ENCODE measurements around the gene USP40. TPM values are rescaled to one million over a fixed set of nuclear protein-coding genes. Genes with fewer than 3 reads are reported as not detected.

The USP40 gene
- total and polyA plus RNA-seq, 2 donors (not counting 1 experiment from before 2014, with no cell fraction given): 19.8 to 37.0 TPM

GRCh38 chr2:233497692-233498091 is 68.9 kb downstream of the USP40 start:
- H3K9me3 Mint-ChIP-seq (ENCODE audit: insufficient read depth): peaks cover 7% of the 10 kb centered on the region
- Histone ChIP-seq H3K4me3 (ENCODE audit: control extremely low read depth in 1 of 5, extremely low read depth in 1 of 5, insufficient read depth in 1 of 5, low read depth in 2 of 5, low read length in 4 of 5) (no peak overlapping the region), H3K27ac (ENCODE audit: low read length in 2 of 2) (no peak overlapping the region), H3K9me3 (ENCODE audit: control extremely low read depth in 1 of 3, control insufficient read depth in 2 of 3, insufficient read depth in 1 of 3, low read length in 2 of 3) (peaks cover 0 to 8% (median 5%) of the 10 kb centered on the region in 3 donors), H3K36me3 (replicated peaks in 1 of 2; ENCODE audit: control extremely low read depth in 1 of 2, control insufficient read depth in 1 of 2, extremely low read depth in 1 of 2, insufficient read depth in 2 of 2, low read length in 1 of 2) (peaks cover 3 to 8% of the 10 kb centered on the region in 2 experiments), H3K4me2 (replicated peaks; ENCODE audit: low read depth, low read length, poor library complexity, severe bottlenecking) (peak overlapping the region; percentile 36), H3K9ac (ENCODE audit: low read length) (no peak overlapping the region), H3K27me3 (replicated peaks in 1 of 4; ENCODE audit: control extremely low read depth in 1 of 4, control insufficient read depth in 3 of 4, insufficient read depth in 4 of 4, low read length in 3 of 4) (no peaks in the 10 kb centered on the region), H3K4me1 (ENCODE audit: control insufficient read depth in 2 of 2, insufficient read depth in 2 of 2, low read length in 2 of 2) (peaks cover 7 to 11% of the 10 kb centered on the region in 2 donors), H2AFZ (ENCODE audit: insufficient read depth, low read depth, low read length, poor library complexity, severe bottlenecking) (peak overlapping the region; percentile 40), H3K79me2 (ENCODE audit: control insufficient read depth, insufficient read depth, low read length) (no peaks in the 10 kb centered on the region), H4K20me1 (ENCODE audit: control insufficient read depth, insufficient read depth, low read length, poor library complexity, severe bottlenecking) (no peaks in the 10 kb centered on the region)
- CTCF ChIA-PET: interaction anchor here (0.9 to 2.3 kb wide), 7 partner anchors 8 to 214 kb away, joined by 3 to 11 read pairs (median 4); no protein-coding TSS in a partner anchor
- no CpG with 5 or more reads among the region's 2 CpGs for whole genome bisulfite sequencing (ENCODE audit: insufficient coverage)
- ATAC-seq (ENCODE audit: low read depth): no peak
- POLR2A ChIA-PET: no interaction called here
- H3K27ac Mint-ChIP-seq: peak overlapping the region; percentile 33
- H3K27me3 Mint-ChIP-seq: no peaks in the 10 kb centered on the region
- H3K4me3 Mint-ChIP-seq: no peak overlapping the region
- no peak for DNase-seq
- TF ChIP-seq EZH2 (IDR thresholded peaks at IDR 0.05; ENCODE audit: borderline replicate concordance, insufficient read depth, low read depth, low read length, poor library complexity, severe bottlenecking): no peak
- no peak for TF ChIP-seq CTCF (IDR thresholded peaks at IDR 0.05)
- H3K4me1 Mint-ChIP-seq: peaks cover 18% of the 10 kb centered on the region
- intact Hi-C loops (cut with micrococcal nuclease): no loop called here

- Mint-ChIP-seq H3K27ac (no peak overlapping the region), H3K4me3 (no peak overlapping the region), H3K9me3 (ENCODE audit: insufficient read depth) (no peaks in the 10 kb centered on the region), H3K27me3 (no peaks in the 10 kb centered on the region), H3K4me1 (peaks cover 18% of the 10 kb centered on the region)
- no peak for ATAC-seq (ENCODE audit: low read depth)
- Histone ChIP-seq H3K4me3 (ENCODE audit: control extremely low read depth in 1 of 5, extremely low read depth in 1 of 5, insufficient read depth in 1 of 5, low read depth in 2 of 5, low read length in 4 of 5) (no peak overlapping the region), H2AFZ (ENCODE audit: insufficient read depth, low read depth, low read length, poor library complexity, severe bottlenecking) (no peak overlapping the region), H3K79me2 (ENCODE audit: control insufficient read depth, insufficient read depth, low read length) (no peaks in the 10 kb centered on the region), H3K9me3 (ENCODE audit: control extremely low read depth in 1 of 3, control insufficient read depth in 2 of 3, insufficient read depth in 1 of 3, low read length in 2 of 3) (no peaks in the 10 kb centered on the region), H3K27me3 (replicated peaks in 1 of 4; ENCODE audit: control extremely low read depth in 1 of 4, control insufficient read depth in 3 of 4, insufficient read depth in 4 of 4, low read length in 3 of 4) (no peaks in the 10 kb centered on the region), H3K4me2 (replicated peaks; ENCODE audit: low read depth, low read length, poor library complexity, severe bottlenecking) (no peak overlapping the region), H4K20me1 (ENCODE audit: control insufficient read depth, insufficient read depth, low read length, poor library complexity, severe bottlenecking) (no peaks in the 10 kb centered on the region), H3K36me3 (replicated peaks in 1 of 2; ENCODE audit: control extremely low read depth in 1 of 2, control insufficient read depth in 1 of 2, extremely low read depth in 1 of 2, insufficient read depth in 2 of 2, low read length in 1 of 2) (peaks cover 7 to 13% of the 10 kb centered on the region in 2 experiments), H3K9ac (ENCODE audit: low read length) (no peak overlapping the region), H3K27ac (ENCODE audit: low read length in 2 of 2) (no peak overlapping the region), H3K4me1 (ENCODE audit: control insufficient read depth in 2 of 2, insufficient read depth in 2 of 2, low read length in 2 of 2) (peaks cover 7 to 11% of the 10 kb centered on the region in 2 donors)
- WGBS (ENCODE audit: insufficient coverage): no CpG with 5 or more reads among the region's 10 CpGs
- DNase-seq: no peak
- no peak for TF ChIP-seq EZH2 (IDR thresholded peaks at IDR 0.05; ENCODE audit: borderline replicate concordance, insufficient read depth, low read depth, low read length, poor library complexity, severe bottlenecking)
- TF ChIP-seq CTCF (IDR thresholded peaks at IDR 0.05): no peak
- ChIA-PET CTCF (interaction anchor here (0.8 kb wide), 1 partner anchor 11 kb away, joined by 3 read pairs; no protein-coding TSS in a partner anchor), POLR2A (no interaction called here)
- intact Hi-C loops (cut with micrococcal nuclease): no loop called here
These were observed 70.8 kb downstream of the USP40 start for GRCh38 chr2:233495503-233496496.

Data from B cell (primary cell).